ENCODE measurements around the gene NDUFB7.

DNA sequence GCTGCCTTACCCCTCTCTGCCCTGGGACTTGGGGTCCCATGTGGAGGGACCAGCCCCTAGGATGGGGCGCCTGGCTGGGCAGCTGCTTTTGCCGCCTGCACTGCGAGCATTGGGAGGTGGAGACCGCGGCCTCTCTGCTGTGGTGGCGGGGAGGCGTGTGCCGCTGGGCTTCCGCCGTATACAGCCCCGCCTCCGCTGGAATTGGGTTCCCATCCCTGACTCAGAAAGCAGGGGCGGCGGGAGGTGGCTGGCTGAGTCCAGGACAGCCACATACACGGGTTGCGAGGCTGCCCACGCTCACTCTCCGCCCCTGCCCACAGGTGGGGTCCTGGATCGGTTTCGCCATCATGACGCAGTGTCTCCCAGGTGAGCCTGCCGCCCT lies 6.6 kb downstream of the NDUFB7 start:
- no peak for TF ChIP-seq RFX5 (IDR thresholded peaks at IDR 0.05; ENCODE audit: borderline replicate concordance, low read depth, low read length)
- TF ChIP-seq, protein P1, sequence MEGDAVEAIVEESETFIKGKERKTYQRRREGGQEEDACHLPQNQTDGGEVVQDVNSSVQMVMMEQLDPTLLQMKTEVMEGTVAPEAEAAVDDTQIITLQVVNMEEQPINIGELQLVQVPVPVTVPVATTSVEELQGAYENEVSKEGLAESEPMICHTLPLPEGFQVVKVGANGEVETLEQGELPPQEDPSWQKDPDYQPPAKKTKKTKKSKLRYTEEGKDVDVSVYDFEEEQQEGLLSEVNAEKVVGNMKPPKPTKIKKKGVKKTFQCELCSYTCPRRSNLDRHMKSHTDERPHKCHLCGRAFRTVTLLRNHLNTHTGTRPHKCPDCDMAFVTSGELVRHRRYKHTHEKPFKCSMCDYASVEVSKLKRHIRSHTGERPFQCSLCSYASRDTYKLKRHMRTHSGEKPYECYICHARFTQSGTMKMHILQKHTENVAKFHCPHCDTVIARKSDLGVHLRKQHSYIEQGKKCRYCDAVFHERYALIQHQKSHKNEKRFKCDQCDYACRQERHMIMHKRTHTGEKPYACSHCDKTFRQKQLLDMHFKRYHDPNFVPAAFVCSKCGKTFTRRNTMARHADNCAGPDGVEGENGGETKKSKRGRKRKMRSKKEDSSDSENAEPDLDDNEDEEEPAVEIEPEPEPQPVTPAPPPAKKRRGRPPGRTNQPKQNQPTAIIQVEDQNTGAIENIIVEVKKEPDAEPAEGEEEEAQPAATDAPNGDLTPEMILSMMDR (IDR thresholded peaks at IDR 0.05; ENCODE audit: control extremely low read depth in 1 of 3, insufficient read depth in 1 of 3, low read depth in 1 of 3, low read length in 3 of 3) = no peak
- no peak for TF ChIP-seq POLR2A (IDR thresholded peaks at IDR 0.05; ENCODE audit: control extremely low read depth in 1 of 2, low read depth in 2 of 2, low read length in 2 of 2)
- TF ChIP-seq, protein P2, sequence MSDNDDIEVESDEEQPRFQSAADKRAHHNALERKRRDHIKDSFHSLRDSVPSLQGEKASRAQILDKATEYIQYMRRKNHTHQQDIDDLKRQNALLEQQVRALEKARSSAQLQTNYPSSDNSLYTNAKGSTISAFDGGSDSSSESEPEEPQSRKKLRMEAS (IDR thresholded peaks at IDR 0.05) = no peak
- TF ChIP-seq JUND (IDR thresholded peaks at IDR 0.05; ENCODE audit: low read length) = no peak
- TF ChIP-seq YY1 (IDR thresholded peaks at IDR 0.05; ENCODE audit: low read depth, low read length) = no peak
- TF ChIP-seq SAP30 (IDR thresholded peaks at IDR 0.05; ENCODE audit: insufficient read depth, insufficient replicate concordance, low read length) = no peak
- TF ChIP-seq, protein P3, sequence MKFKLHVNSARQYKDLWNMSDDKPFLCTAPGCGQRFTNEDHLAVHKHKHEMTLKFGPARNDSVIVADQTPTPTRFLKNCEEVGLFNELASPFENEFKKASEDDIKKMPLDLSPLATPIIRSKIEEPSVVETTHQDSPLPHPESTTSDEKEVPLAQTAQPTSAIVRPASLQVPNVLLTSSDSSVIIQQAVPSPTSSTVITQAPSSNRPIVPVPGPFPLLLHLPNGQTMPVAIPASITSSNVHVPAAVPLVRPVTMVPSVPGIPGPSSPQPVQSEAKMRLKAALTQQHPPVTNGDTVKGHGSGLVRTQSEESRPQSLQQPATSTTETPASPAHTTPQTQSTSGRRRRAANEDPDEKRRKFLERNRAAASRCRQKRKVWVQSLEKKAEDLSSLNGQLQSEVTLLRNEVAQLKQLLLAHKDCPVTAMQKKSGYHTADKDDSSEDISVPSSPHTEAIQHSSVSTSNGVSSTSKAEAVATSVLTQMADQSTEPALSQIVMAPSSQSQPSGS (IDR thresholded peaks at IDR 0.05; ENCODE audit: low read length) = no peak
- TF ChIP-seq RXRA (IDR thresholded peaks at IDR 0.05; ENCODE audit: insufficient read depth, low read depth, low read length) = no peak
- TF ChIP-seq SRF (IDR thresholded peaks at IDR 0.05; ENCODE audit: low read depth, low read length) = no peak
- no peak for TF ChIP-seq SUZ12 (IDR thresholded peaks at IDR 0.05; ENCODE audit: low read length)
- TF ChIP-seq GTF2F1 (IDR thresholded peaks at IDR 0.05; ENCODE audit: borderline replicate concordance, low read depth, low read length) = no peak

All from H1 (cell line).